ENCODE measurements around the gene KANK3. TPM values are rescaled to one million over a fixed set of nuclear protein-coding genes. Genes with fewer than 3 reads are reported as not detected.
"Not testable (repeated sequence)": the region's sequence is repeated elsewhere in the genome, so short reads cannot be mapped to it uniquely, and the experiment has no call there.

The KANK3 gene
- total RNA-seq, 4 donors from 2014 or later, result 7.1 to 48.7 (median 18.9) TPM

- ATAC-seq (ENCODE audit: low FRiP score) (no peak), DNase-seq (ENCODE audit: low spot score) (peak; percentile 21)
Observed at GRCh38 chr19:8307400-8307964, 35.6 kb downstream of the KANK3 start.

GRCh38 chr19:8306235-8307054 is 36.6 kb downstream of the KANK3 start:
- DNase-seq (ENCODE audit: low spot score) (no peak), ATAC-seq (ENCODE audit: low FRiP score) (no peak)
- no peak for TF ChIP-seq CTCF (IDR thresholded peaks at IDR 0.05)

More at GRCh38 chr19:8307400-8307964, 35.6 kb downstream of the KANK3 start:
- TF ChIP-seq CTCF (IDR thresholded peaks at IDR 0.05), result no peak

GRCh38 chr19:8305798-8306197 is 37.3 kb downstream of the KANK3 start:
- ATAC-seq (ENCODE audit: low FRiP score), result no peak

GRCh38 chr19:8304841-8305621 is 38.0 kb downstream of the KANK3 start:
- ATAC-seq (ENCODE audit: low FRiP score), result no peak
- no peak for TF ChIP-seq CTCF (IDR thresholded peaks at IDR 0.05)
- DNase-seq (ENCODE audit: low spot score), result no peak

More at GRCh38 chr19:8305798-8306197, 37.3 kb downstream of the KANK3 start:
- DNase-seq (ENCODE audit: low spot score), result no peak
- no peak for TF ChIP-seq CTCF (IDR thresholded peaks at IDR 0.05)

- no peak for ATAC-seq (ENCODE audit: low FRiP score)
- no peak for TF ChIP-seq CTCF (IDR thresholded peaks at IDR 0.05)
- DNase-seq (ENCODE audit: low spot score), result no peak
Observed at GRCh38 chr19:8302734-8303133, 40.3 kb downstream of the KANK3 start.

GRCh38 chr19:8302357-8302691 is 40.7 kb downstream of the KANK3 start:
- TF ChIP-seq CTCF (IDR thresholded peaks at IDR 0.05), result no peak
- ATAC-seq (ENCODE audit: low FRiP score), result peak; percentile 30
- DNase-seq (ENCODE audit: low spot score), result peak; percentile 21

GRCh38 chr19:8291337-8291736 is 51.7 kb downstream of the KANK3 start:
- DNase-seq (ENCODE audit: low spot score), result not testable (repeated sequence)
- ATAC-seq (ENCODE audit: low FRiP score), result peak; percentile 57

GRCh38 chr19:8276508-8276907 is 66.6 kb downstream of the KANK3 start:
- not testable (repeated sequence) for ATAC-seq (ENCODE audit: low FRiP score); DNase-seq (ENCODE audit: low spot score)
